ENCODE data around the gene CDYL2. TPM values are rescaled to one million over a fixed set of nuclear protein-coding genes. Genes with fewer than 3 reads are reported as not detected.

The CDYL2 gene
- total RNA-seq, 1 donor from 2014 or later: 6.0 TPM

DNA sequence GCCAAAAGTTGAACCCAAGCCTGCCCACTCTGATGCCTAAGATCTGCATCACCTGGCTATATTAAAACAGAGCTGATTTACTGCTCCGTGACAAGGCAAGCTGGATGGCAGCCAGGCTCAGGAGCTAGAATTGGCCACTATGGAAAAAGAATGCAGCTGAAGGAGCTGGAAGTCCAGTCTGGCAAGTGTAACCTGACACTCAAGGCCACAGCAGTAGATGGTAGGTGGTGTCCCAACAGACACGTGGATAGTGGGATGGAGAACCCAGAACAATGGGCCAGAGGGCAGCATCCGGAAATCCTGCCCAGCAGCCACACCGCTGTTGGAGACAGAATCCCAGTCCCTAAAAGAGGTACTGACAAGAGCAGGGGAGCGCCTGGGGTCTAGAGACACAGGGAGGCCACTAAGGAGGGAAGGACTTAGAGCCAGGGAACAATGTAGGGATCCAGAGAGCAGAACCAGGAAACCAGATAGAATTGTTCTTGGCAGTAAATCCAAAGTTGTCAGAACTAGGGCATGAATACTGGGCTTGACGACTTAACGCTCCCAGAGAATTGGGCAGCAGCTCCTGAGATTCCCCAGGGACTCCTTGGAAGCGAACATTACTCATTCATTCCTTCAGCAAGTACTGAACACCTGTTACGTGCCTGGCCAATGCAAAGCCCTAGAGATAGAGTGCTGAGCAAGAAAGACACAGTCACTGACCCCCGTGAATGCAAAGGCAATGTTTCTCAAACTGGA is 85.7 kb downstream of the CDYL2 start:
- intact Hi-C loops (cut with DNase I): no loop called here
- no peak for DNase-seq (ENCODE audit: low spot score)

DNA sequence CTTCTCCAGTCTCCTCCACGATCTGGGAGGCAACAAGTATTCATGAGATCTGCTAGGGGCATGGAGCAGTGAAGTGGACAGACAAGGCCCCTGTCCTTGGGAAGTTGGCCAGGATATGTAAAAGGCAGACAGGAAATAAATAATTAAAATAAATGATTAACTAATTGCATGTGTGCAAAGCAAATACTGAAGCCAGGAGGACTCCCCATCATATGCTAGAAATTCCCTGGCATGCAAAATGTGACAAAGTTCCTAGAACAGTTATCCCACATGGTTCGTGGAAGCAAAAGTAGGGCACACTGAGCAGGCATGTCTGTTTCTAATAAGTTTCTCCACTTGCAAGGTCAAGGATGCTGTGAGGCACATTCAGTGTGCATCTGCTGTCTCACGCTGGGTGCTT is 86.8 kb downstream of the CDYL2 start:
- no peak for DNase-seq (ENCODE audit: low spot score)
- intact Hi-C loops (cut with DNase I): no loop called here

DNA sequence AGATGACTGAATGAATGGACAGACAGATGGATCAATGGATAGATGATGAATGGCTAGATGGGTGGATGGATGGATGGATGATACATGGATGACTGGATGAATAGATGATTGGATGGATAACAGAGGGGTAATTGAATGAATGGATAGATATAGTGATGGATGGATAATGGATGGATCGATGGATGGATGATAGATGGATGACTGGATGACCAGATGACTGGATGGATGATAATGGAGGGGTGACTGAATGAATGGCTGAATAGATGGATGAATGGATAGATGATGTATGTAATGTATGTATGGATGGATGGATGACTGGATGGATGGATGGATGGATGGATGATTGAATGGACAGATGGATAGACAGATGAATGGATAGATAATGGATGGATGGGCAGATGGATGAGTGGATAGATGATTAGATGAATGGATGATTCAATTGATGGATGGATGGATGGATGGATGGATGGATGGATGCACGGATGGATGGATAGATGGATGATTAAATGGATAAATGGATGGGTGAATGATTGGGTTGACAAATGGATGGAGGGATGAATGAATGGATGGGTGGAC is 87.7 kb downstream of the CDYL2 start:
- intact Hi-C loops (cut with DNase I): no loop called here

DNA sequence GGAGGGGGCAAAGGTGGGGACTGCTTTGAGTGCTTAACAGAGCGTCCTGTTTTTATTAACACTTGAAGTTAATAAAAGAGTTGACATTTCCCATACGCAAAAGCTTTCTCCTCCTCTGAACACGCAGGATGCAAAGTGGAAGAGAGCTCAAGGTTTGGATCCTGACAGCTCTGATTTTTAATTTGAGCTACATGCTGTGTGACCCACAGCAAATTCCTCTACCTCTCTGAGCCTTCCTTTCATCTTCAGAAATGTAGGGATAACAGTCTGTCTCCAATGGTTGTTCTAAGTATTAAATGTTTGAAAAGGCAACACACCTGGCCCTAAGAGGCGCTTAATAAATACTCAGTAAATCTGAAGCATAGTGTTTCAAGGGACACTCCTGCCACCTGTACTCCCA is 93.0 kb downstream of the CDYL2 start:
- DNase-seq (ENCODE audit: low spot score): no peak
- intact Hi-C loops (cut with DNase I): no loop called here

More for the DNA sequence above, 87.7 kb downstream of the CDYL2 start:
- no peak for DNase-seq (ENCODE audit: low spot score)

DNA sequence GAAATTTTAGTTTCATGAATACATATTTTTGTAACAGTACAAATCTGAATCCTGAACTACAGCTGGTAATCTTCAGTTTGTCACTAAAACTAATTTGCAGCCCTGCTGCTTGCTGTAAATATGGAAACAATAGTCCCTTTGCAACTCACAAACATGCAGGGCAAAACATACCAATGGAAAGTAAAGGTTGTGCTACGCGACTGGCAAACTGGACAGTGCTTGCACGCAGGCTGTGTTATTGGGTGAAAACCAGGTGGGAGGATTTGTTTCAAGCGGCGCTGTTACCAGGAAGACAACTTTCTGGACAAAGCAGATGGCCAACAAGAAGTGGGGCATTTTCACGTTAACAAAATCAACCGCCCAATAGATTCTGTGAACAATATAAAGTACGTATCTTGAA is 93.5 kb downstream of the CDYL2 start:
- no peak for DNase-seq (ENCODE audit: low spot score)
- intact Hi-C loops (cut with DNase I): no loop called here

DNA sequence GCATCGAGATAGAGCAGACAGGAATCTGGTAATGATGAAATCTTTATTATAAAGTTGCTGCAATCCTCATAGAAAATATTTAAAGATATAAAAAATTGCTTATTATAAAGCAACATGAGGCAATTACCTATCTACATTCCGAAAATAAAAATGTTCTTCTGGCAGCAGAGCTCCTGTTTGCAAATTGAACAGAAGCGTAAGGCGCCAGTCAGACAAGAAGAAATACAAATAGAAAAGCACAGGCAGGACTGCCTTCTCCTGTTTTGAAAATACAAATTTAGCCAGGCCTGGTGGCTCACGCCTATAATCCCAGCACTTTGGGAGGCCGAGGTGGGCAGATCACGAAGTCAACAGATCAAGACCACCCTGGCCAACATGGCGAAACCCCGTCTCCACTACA is 95.6 kb downstream of the CDYL2 start:
- DNase-seq (ENCODE audit: low spot score): no peak
- intact Hi-C loops (cut with DNase I): no loop called here

DNA sequence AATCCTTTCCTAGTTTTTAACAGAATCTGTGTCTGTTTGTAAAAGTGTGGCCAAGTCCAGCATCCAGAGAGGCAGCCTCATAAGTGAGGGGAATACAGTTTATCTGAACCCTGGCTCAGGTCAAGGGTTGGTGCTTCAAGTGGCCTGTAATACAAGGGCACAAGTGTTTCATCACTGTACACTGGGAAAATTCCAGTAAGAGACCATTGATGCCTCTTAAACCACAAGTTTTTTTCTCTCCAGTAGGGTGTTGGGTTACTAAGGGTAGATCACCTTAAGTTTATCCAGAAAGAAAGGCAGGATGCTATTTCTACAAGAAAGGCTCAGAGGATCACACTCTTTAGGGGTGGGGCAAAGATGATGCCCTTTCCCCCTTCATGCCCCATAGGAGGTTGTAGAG is 96.7 kb downstream of the CDYL2 start:
- DNase-seq (ENCODE audit: low spot score): no peak
- intact Hi-C loops (cut with DNase I): no loop called here

DNA sequence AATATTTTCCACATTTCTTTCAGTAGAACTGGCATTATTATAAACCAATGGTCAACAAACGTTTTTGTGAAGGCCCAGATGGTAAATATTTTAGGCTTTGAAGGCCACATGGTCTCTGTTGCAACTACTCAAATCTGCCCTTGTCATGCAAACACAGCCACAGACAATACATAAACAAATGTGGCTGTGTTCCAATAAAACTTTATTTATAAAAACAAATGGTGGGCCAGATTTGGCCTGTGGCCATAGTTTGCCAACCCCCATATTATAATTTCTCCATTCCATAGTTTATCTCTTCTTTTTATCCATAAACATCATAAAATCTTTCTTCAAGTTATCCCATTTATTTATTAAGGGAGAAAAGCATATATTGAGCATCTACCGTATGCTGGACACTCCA is 98.8 kb downstream of the CDYL2 start:
- no peak for DNase-seq (ENCODE audit: low spot score)

DNA sequence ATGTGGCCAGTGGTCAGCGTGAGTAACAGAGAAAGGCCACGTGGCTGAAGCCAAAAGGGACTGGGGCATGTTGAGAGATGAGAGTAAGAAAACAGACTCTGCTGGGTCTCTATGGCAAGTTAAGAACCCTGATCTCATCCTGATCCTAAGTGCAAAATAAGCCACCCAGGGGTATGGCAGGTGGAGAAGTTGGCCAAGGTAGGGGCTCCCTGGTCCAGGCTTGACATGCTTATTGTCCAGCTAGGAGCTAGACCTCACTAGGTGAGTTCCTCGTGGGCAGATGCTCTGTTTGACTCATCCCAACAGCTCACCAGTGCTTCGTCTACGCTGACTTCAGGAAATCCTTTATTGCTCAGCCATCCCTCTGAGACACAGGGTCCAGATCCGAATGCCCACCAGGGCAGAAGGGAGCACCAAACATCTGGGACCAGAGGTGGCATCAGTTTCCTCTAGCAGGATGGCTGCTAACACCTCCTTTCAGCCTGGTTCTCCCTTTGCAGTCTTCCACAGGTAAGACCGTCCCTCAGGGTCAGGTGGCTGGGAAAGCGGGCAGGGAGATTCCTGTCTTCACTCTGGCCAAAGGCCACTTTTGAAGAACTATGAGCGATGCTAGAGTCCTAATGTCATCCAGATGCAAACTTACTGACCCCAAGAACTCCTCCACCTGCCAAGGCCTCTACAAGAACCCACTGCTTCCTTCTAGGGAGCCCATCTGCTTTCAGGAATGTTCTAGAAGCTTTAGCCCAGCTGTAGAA is 99.5 kb downstream of the CDYL2 start:
- DNase-seq (ENCODE audit: low spot score): no peak
- intact Hi-C loops (cut with DNase I): no loop called here

More for the DNA sequence above, 98.8 kb downstream of the CDYL2 start:
- intact Hi-C loops (cut with DNase I): no loop called here

DNA sequence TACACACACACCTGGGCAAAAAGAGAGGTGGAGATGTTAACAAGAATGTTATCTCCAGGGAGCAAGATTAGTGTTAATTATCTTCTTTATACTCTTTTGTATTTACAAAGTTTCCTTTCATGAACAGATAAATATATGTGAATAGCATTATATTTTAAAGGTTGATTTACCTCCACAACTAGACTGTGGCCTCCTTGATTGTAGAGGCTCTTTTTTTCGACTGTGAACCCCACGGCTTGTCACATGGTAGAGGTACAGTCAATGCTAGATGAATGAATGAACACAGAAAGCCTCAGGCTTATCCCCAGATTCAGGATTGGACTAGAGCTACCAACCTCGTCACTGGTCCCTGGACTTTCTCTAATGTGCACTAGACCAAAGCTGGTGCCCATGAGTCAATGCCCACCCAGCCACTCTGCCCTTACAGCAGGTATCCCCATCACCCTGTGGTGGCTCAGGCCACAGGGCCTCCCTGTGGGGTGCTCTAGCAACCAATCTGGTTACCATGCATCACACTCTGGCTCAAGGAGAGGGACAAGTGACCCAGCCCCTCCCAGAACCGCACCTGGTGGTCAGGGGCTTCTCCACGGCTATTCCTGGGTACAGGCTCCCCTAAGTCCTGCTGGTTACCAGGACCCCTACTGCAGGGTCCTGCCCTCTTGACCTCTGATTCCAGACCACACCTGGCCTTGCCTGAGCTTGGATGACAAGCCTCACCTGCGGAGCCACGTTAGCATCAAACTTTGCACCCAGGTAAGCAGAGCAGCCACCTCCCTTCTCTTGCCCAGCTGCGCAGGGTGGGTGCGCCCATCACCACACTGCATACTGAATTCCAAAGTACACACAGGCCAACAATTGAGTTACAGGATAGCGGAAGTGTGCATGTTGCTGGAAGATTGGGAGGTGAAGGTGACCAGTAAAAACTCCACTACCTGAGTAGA is 101.0 kb downstream of the CDYL2 start:
- DNase-seq (ENCODE audit: low spot score): no peak
- intact Hi-C loops (cut with DNase I): no loop called here

DNA sequence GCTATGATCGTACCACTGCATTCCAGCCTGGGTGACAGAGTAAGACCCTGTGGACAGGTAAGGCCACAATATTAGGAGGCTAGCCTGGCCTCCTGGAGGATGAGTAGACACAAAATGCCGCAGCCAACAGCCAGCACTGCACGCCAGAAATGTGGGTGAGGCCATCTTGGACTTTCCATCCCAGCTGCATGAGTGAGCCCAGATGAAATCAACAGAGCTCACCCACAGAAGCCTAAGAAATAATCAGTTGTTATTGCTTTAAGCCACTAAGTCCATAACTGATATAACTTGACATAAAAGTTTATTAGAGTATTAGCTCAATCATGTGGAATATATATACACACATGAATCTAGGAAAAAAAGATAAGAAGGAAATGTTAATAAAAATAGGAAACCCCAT is 101.7 kb downstream of the CDYL2 start:
- DNase-seq (ENCODE audit: low spot score): no peak
- intact Hi-C loops (cut with DNase I): no loop called here

DNA sequence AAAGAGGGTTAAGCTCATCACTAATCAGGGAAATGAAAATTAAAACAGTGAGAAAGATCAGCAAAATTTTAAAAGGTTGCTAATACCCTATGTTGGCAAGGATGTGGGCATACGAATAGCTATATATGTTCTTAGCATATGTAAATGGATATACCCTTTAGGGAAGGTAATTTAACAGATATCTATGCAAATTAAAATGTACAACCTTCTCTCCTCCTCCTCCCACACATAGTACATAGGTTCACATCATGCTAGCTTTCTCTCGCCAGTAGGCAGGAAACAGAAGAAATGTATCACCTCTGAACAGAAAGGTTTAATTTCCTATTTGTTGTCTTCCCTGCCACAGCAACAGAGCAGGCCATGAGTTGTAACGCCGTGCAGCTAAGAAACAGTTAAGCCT is 103.8 kb downstream of the CDYL2 start:
- DNase-seq (ENCODE audit: low spot score): no peak
- intact Hi-C loops (cut with DNase I): no loop called here

DNA sequence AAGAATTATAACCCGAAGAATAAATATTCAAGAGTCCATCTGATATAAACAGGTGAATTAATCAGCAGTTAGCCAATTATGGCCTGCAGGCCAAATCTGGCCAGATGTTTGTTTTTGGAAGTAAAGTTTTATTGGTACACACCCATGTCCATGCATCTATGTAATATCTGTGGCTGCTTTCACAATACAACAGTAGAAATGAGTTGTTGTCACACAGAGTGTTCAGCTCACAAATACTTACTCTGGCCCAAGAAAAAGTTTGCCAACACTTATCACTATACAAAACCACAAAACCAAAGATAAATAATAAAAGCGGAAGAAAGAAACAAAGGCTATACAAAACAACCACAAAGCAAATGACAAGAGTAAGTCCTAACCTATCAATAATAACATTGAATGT is 109.4 kb downstream of the CDYL2 start:
- DNase-seq (ENCODE audit: low spot score): no peak
- intact Hi-C loops (cut with DNase I): no loop called here

DNA sequence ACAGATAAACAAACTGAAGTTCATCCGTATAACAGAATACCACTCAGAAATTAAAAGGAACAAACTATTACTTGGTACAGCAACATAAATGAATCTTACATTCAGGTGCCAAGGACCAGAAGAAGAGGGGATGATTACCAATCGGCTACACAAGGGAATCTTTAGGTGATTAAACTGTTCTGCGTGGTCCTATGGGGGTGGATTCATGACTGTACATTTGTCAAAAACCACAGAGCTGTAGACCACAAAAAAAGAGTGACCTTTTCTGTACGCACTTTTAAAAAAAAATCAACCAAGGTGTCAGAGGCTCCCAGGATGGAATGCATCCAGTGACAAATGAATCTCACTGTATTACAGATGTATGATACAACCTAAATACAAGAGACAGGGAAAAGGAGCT is 110.8 kb downstream of the CDYL2 start:
- intact Hi-C loops (cut with DNase I): no loop called here
- no peak for DNase-seq (ENCODE audit: low spot score)

DNA sequence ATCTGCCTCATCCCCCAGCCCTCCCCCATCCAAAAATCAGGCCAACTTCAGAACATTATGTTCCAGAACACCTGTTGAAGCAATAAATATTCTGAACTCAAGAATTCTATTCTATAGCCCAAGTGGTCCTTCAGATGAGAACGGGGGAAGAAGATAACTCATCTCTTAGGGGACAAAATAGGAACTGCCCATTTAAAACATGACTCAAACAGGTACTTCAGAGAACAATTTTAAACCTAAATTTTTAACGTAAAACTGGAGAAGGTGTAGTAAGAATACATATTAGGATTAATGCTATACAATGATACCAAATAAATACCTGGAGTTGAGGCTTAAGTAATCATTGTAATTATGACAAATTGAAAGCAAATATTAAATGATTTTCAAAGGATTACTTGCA is 112.1 kb downstream of the CDYL2 start:
- intact Hi-C loops (cut with DNase I): no loop called here
- no peak for DNase-seq (ENCODE audit: low spot score)

DNA sequence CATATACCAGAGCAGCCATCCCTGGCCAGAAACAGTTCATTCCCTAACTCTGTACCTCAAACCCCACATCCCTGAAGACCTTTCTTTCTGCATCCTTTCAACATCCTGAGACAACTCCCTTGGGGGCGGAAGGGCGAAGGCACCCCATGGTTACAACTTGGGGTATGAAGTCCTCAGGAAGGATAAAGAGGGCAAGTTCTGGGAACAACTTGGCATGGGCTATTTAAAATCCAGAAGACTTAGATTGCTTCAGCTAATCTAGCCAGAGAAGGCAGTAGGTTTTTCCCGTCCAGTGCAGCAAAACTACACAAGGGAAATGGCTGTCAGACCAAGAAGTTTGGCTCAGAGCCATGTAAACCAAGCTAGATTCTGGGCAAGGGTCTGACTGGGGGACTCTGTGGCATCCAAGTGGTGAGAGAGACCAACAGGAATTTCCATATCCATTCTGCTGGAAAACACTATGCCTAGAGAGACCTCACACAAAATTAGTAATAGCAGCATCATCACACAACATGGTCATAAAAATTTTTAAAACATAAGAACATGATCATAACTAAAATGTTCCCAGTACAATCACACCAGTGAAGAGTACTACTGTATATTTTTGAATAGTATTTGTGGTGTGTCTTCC is 113.2 kb downstream of the CDYL2 start:
- DNase-seq (ENCODE audit: low spot score): no peak
- intact Hi-C loops (cut with DNase I): no loop called here

DNA sequence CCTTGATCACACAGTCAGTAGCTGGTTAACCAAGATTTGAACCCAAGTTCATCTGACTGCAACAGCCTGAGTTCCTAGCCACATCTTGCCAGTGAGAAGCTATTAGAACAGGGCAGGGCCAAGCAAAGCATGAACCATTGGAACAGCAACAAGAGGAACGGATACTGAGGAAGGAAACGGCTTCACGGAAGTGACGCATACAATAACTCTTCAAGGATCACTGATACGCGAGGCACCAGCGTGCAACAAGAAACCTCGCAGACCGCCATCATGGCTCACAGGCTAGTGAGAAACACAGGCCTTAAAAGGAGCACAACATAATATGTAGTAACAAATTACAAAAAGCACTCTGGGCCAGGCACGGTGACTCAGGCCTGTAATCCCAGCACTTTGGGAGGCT is 114.9 kb downstream of the CDYL2 start:
- DNase-seq (ENCODE audit: low spot score): no peak
- intact Hi-C loops (cut with DNase I): no loop called here

DNA sequence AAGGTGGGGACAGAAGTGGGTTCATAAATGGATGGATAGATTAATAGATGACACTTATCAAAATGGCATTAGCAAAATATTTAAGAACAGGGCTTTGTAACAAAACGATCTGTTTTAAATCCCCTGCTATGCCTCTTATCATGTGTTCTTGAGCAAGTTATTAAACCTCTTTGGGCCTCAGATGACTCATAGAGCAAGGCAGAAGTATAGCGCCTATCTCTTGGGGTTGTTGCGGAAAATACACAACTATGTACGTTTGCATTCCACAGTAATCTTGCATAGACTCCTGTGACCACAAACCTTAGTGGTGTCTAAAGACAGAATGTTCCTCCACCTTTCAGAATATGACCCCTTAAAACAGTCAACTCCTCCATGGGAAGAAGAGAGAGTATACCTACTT is 116.8 kb downstream of the CDYL2 start:
- intact Hi-C loops (cut with DNase I): no loop called here

DNA sequence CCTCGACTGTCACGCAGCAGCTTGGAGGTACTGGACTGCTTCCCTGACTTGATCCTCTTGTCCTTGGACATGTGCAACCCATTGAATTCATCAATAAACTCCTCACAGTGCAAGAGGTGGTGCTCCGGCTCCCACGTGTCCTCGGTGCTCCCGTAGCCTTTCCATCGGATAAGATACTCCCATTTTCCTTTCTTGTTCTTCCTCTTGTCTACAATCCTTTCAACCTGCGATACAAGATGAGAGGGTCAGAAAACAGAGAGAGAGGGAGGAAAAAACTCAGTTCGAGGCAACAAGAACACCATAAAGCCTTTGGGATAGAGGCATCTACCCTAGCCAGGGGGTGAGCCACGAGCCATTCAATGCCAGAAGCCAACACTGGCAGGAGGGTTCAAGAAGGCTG is 119.5 kb downstream of the CDYL2 start:
- intact Hi-C loops (cut with DNase I): no loop called here
- no peak for DNase-seq (ENCODE audit: low spot score)

More for the DNA sequence above, 116.8 kb downstream of the CDYL2 start:
- DNase-seq (ENCODE audit: low spot score): no peak

All from cardiac septum (tissue), 1 donor.